ENCODE data around the gene CCL23.

DNA sequence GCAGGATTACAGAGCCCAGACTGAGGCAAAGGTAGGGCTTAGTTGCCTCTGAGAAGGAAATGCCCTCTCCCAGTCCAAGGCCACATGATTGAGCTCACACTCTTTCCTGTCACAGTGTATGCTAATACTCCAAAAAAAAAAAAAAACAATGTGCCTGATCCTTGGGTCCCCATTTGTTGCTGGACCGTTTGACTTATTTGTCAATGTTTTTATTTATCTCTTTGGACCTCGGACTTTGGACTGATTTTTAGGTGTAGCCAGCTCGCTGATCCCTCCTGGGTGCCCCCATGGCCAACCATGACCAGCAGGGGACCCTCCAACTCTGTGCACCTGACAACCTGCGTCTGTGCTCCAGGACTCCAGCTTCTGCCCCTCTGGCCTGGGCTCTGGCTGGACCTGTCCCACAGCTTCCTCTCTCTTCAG is 35.9 kb downstream of the CCL23 start:
- TF ChIP-seq, protein P1, sequence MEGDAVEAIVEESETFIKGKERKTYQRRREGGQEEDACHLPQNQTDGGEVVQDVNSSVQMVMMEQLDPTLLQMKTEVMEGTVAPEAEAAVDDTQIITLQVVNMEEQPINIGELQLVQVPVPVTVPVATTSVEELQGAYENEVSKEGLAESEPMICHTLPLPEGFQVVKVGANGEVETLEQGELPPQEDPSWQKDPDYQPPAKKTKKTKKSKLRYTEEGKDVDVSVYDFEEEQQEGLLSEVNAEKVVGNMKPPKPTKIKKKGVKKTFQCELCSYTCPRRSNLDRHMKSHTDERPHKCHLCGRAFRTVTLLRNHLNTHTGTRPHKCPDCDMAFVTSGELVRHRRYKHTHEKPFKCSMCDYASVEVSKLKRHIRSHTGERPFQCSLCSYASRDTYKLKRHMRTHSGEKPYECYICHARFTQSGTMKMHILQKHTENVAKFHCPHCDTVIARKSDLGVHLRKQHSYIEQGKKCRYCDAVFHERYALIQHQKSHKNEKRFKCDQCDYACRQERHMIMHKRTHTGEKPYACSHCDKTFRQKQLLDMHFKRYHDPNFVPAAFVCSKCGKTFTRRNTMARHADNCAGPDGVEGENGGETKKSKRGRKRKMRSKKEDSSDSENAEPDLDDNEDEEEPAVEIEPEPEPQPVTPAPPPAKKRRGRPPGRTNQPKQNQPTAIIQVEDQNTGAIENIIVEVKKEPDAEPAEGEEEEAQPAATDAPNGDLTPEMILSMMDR (IDR thresholded peaks at IDR 0.05; ENCODE audit: extremely low read depth in 1 of 2, insufficient read depth in 1 of 2, low read depth in 1 of 2, low read length in 2 of 2) = peak in 1 of 2 donors; percentile 11
- TF ChIP-seq EZH2 (IDR thresholded peaks at IDR 0.05; ENCODE audit: borderline replicate concordance, low read depth, low read length, severe bottlenecking) = no peak
- no peak for TF ChIP-seq POLR2A (IDR thresholded peaks at IDR 0.05; ENCODE audit: low read depth, low read length)
- TF ChIP-seq GATA2 (IDR thresholded peaks at IDR 0.05; ENCODE audit: insufficient read depth, insufficient read length, low read depth, low read length) = no peak

Measured in endothelial cell of umbilical vein (primary cell).